HUDEP-2 (cell line): Measurements from ENCODE around the gene DMD.
"Not testable (repeated sequence)": the region's sequence is repeated elsewhere in the genome, so short reads cannot be mapped to it uniquely, and the experiment has no call there.

ENCODE experiments used
- DNase-seq, 76 experiments: peaks; one replicate each; lab custom pipeline; 2025; ENCODE audit not compliant: unreplicated experiment in 76 of 76; lab: John Stamatoyannopoulos, UW

The DMD gene

GRCh38 chrX:31658360-31658759 is 1553.0 kb downstream of the DMD start:
- peak in 1 of 76 experiments; percentile 14 for DNase-seq

GRCh38 chrX:31656013-31656412 is 1555.3 kb downstream of the DMD start:
- no peak for DNase-seq

- no peak for DNase-seq
Measured at GRCh38 chrX:31653422-31653821, 1557.9 kb downstream of the DMD start.

- no peak for DNase-seq
Measured at GRCh38 chrX:31652650-31653049, 1558.7 kb downstream of the DMD start.

- DNase-seq: no peak
Measured at GRCh38 chrX:31649201-31649600, 1562.1 kb downstream of the DMD start.

- no peak for DNase-seq
Measured at GRCh38 chrX:31633349-31633748, 1578.0 kb downstream of the DMD start.

- DNase-seq: no peak
Measured at GRCh38 chrX:31629195-31629594, 1582.2 kb downstream of the DMD start.

GRCh38 chrX:31609130-31609529 is 1602.2 kb downstream of the DMD start:
- no peak for DNase-seq

GRCh38 chrX:31608638-31609037 is 1602.7 kb downstream of the DMD start:
- no peak for DNase-seq

GRCh38 chrX:31606771-31607170 is 1604.6 kb downstream of the DMD start:
- DNase-seq: no peak

GRCh38 chrX:31604629-31605221 is 1606.6 kb downstream of the DMD start:
- no peak for DNase-seq

GRCh38 chrX:31603411-31604120 is 1607.8 kb downstream of the DMD start:
- DNase-seq: no peak

- no peak for DNase-seq
Measured at GRCh38 chrX:31600823-31601222, 1610.5 kb downstream of the DMD start.

GRCh38 chrX:31593353-31593752 is 1618.0 kb downstream of the DMD start:
- no peak for DNase-seq

- no peak for DNase-seq
Measured at GRCh38 chrX:31591355-31591754, 1620.0 kb downstream of the DMD start.

- DNase-seq: no peak
Measured at GRCh38 chrX:31590581-31591114, 1620.7 kb downstream of the DMD start.

- no peak for DNase-seq
Measured at GRCh38 chrX:31589503-31589902, 1621.8 kb downstream of the DMD start.

GRCh38 chrX:31588355-31588754 is 1623.0 kb downstream of the DMD start:
- DNase-seq: no peak

GRCh38 chrX:31583892-31584291 is 1627.5 kb downstream of the DMD start:
- not testable (repeated sequence) for DNase-seq

- no peak for DNase-seq
Measured at GRCh38 chrX:31580726-31581125, 1630.6 kb downstream of the DMD start.

GRCh38 chrX:31580227-31580626 is 1631.1 kb downstream of the DMD start:
- no peak for DNase-seq

- no peak for DNase-seq
Measured at GRCh38 chrX:31572360-31572759, 1639.0 kb downstream of the DMD start.
